GM18870 (cell line): ENCODE results near the gene CORO1C.
"Not testable (repeated sequence)": the region's sequence is repeated elsewhere in the genome, so short reads cannot be mapped to it uniquely, and the experiment has no call there.

ENCODE experiments used
- ATAC-seq: cut with Tn5 transposase; IDR thresholded peaks from one replicate; pipeline ENCODE4 v1.9.1; 2021; ENCODE audit warnings: moderate library complexity; ENCODE audit not compliant: unreplicated experiment

CORO1C gene

DNA sequence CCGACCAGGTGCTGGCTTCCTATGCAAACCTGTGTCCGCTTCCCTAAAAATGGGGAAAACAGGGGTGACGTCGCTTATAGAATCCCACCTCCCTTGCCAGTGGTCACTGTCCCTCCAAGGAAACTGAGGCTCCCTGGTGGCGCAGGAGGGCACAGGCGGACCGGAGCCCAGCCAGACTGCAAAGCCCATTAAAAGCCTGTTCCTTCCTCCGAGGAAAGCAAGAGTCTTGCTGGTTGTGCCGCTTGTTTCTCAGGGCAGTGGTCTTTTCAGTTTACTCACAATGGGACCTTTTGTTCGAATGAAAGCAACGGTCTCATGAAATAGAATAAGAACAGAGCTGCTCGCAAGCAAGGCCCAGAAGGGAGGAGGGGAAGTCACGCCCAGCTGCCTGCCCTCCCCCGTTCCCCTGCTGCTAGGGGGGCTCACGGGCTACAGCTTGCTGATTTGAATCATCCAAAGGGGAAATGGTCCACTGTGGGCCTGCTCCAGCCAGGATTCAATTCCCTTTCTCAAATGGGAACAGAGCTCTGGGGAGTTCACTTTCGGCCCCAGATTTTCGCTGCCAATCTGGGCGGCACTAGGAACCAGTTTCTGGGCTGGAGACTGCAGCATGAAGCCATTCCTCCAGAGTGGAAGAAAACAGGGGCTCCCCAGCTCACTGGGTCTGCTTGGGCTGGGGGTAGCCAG is 93.0 kb downstream of the CORO1C start:
- no peak for ATAC-seq

DNA sequence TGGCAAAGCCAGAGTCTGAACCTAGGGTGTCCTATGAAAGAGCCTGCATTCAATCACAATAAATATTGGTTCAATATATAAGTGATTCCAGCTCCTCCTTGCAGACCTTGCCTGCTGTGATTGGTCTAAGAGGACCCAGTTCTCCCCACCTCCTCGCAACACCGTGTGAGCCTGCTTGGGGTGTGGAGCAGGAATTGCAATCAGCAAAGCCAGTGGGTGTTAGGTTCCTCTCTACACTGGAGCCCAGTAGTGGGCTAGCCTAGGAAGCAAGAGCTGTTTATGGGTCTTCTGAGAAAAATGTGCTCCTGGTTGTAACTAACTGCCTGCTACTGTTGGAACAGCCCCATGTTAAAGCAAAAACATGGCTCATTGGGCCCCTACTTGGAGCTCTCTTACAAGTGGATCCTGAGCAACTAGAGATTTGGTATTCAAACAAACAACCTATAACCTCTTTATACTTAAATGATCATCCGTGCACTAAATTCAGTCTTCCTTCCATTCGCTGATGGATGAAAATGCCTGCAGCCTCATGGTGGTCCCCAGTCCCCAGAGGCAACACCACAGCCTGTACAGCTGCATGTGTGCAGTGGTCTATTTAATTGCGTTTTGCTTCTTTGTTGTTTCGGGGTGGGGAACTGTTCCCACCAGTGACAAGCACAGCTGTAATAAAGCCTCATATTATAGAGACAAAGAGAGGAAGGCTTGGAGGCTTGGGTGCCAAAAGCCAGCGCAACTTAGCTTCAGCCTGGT is 93.9 kb downstream of the CORO1C start:
- ATAC-seq = no peak

- peak; percentile 0 for ATAC-seq
These were observed 95.1 kb downstream of the CORO1C start for GRCh38 chr12:108635997-108636808.

GRCh38 chr12:108635201-108635996 is 95.9 kb downstream of the CORO1C start:
- peak; percentile 37 for ATAC-seq

- no peak for ATAC-seq
These were observed 97.0 kb downstream of the CORO1C start for GRCh38 chr12:108634341-108634751.

- ATAC-seq = peak; percentile 58
These were observed 97.6 kb downstream of the CORO1C start, which contains the start of gene SELPLG for GRCh38 chr12:108633534-108634248. Gene SELPLG, minus strand, starts transcription at chr12:108633894. Its CDS starts 9,587 bp downstream, at chr12:108624307.

DNA sequence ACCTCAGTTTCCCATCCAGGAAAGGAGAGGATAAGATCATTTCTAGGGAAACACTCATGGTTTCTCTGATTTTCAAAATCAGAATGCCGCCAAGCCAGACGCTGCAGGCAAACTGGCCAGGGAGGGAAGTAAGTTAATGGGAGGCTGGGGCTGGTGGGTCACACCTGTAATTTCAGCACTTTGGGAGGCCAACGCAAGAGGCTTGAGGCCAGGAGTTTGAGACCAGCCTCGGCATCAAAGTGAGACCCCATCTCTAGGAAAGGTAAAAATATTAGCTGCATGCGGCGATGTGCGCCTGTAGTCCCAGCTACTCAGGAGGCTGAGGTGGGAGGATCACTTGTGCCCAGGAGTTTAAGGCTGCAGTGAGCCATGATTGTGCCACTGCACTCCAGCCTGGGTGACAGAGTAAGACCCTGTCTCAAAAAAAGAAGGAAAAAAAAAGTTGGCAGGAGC is 98.2 kb downstream of the CORO1C start:
- ATAC-seq = no peak

GRCh38 chr12:108631261-108631660 is 100.1 kb downstream of the CORO1C start:
- ATAC-seq = not testable (repeated sequence)

- ATAC-seq = no peak
These were observed 100.7 kb downstream of the CORO1C start for GRCh38 chr12:108630481-108631207.

- no peak for ATAC-seq
These were observed 101.4 kb downstream of the CORO1C start for GRCh38 chr12:108629824-108630476.

- ATAC-seq = no peak
These were observed 102.2 kb downstream of the CORO1C start for GRCh38 chr12:108629151-108629550.

DNA sequence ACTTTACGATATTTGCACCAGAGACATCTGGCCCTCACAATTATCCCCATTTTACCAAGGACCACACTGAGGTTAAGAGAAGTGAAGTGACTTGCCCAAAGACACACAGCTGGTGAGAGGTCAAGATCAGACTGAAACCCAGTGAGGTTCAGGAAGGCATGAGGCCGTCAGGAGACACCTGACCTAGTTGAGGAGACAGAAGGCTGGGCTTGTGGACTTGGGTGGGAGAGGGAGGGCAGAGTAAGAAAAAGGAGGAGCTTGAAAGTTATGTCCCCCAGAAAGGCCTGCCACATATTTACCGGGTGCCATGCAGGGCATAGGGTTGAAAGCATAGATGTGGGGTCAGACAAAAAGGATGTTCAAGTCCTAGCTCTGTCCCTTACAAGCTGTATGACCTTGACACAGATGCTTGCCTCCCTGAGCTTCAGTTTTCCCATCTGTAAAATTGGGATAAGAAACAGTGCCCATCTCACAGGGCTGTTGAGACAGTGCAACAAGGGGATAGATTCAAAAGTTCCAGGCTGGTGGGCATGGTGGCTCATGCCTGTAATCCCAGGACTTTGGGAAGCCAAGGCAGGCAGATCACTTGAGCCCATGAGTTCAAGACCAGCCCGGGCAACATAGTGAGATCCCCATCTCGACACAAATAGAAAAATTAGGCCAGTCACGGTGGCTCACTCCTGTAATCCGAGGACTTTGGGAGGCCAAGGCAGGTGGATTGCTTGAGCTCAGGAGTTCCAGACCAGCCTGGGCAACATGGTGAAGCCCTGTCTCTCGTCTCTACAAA is 104.0 kb downstream of the CORO1C start:
- no peak for ATAC-seq

DNA sequence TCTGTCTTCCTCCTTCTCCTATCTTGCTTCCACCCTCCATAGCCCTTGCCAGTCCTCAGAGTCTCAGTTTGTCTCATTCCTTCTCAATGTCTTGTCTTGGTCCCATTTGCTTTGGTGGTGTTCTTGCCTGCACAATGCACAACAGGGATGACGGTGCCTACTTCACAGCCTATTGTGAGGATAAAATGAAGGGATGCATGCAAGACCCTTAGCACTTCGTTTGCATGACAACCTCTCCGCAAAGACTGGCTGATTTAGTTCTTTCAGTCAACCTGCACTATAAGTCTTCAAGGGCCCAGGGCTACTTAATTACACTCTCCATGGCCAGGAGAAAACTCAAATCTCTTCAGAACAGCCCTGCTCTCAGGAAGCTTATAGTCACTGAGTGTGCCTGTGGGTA is 106.1 kb downstream of the CORO1C start:
- ATAC-seq = no peak

GRCh38 chr12:108623577-108623976 is 107.7 kb downstream of the CORO1C start:
- ATAC-seq = no peak

GRCh38 chr12:108622921-108623514 is 108.3 kb downstream of the CORO1C start:
- ATAC-seq = no peak

DNA sequence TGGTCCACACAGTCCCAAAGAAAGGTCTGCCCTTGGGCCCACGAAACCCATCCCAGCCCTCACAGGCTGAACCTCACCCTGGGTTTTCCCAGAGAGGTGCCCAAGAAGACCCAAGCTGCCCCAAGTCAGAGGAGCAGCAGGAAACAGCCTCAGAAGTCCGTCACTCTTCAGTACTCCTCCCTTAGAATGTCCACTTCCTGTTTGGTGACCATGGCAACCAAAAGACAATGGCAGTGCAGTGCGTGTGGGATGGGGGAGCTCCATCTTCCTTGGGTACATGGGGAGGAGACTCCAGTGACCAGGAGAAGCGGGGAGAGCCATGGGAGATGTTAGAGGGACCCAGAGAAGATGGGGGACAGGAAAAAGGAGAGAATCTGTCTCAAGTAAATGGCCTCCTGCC is 108.9 kb downstream of the CORO1C start:
- no peak for ATAC-seq

DNA sequence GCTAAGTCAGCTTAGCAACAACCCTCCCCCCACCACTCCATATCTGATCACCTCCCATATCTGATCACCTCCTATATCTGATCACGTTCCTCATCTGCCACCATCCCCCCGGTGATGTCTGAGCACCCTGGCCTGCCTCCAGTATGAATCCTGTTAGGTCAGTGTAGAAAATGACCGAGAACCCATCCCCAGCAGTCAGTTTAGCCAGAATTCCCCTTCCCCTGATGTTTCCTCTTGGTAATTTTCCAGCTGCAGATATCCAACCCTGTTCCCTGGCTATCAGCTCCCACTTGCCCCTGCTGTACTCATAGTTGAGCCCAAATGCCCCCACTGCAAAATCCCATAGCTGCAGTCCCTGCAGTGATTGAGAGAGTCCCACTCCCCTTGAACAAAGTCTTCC is 110.2 kb downstream of the CORO1C start:
- ATAC-seq = no peak
